ENCODE measurements around the gene UQCC5. TPM values are rescaled to one million over a fixed set of nuclear protein-coding genes. Genes with fewer than 3 reads are reported as not detected.

Gene UQCC5
- total RNA-seq, 1 experiment from 2014 or later, result 10.3 TPM

- DNase-seq (ENCODE audit: low spot score), result no peak
- TF ChIP-seq EZH2 (IDR thresholded peaks at IDR 0.05; ENCODE audit: borderline replicate concordance, low read depth, low read length, poor library complexity, severe bottlenecking), result no peak
- TF ChIP-seq CTCF (conservative IDR thresholded peaks at IDR 0.05; ENCODE audit: low read depth, low read length), result no peak
- no peak overlapping the region for H3K27ac ChIP-seq (ENCODE audit: low read depth, low read length, poor library complexity, severe bottlenecking)
- no peaks in the 10 kb centered on the region for H3K27me3 ChIP-seq (replicated peaks; ENCODE audit: insufficient read depth, low read depth, low read length, poor library complexity)
- no peak overlapping the region for H3K4me3 ChIP-seq (ENCODE audit: low read depth, low read length, poor library complexity, severe bottlenecking)
- no peaks in the 10 kb centered on the region for H3K4me1 ChIP-seq (ENCODE audit: insufficient read depth, low read length, poor library complexity, severe bottlenecking)
- no TSS peak for BruUV-seq (replicated peaks)
- H3K36me3 ChIP-seq (ENCODE audit: insufficient read depth, low read length, poor library complexity, severe bottlenecking), result no peaks in the 10 kb centered on the region
- CTCF ChIA-PET, result no interaction called here
- no peaks in the 10 kb centered on the region for H3K9me3 ChIP-seq (ENCODE audit: low read depth, low read length, poor library complexity, severe bottlenecking)
- POLR2A ChIA-PET (ENCODE audit: low non-redundant PET), result no interaction called here
- intact Hi-C loops (cut with micrococcal nuclease; ENCODE audit: unreplicated experiment), result no loop called here
Measured at GRCh38 chr3:52504977-52505376, 31.4 kb upstream of the UQCC5 start.

- intact Hi-C loops (cut with micrococcal nuclease; ENCODE audit: unreplicated experiment), result no loop called here
- no peak overlapping the region for H3K27ac ChIP-seq (ENCODE audit: low read depth, low read length, poor library complexity, severe bottlenecking)
- BruUV-seq (replicated peaks), result no TSS peak
- no peaks in the 10 kb centered on the region for H3K27me3 ChIP-seq (replicated peaks; ENCODE audit: insufficient read depth, low read depth, low read length, poor library complexity)
- no peak overlapping the region for H3K4me3 ChIP-seq (ENCODE audit: low read depth, low read length, poor library complexity, severe bottlenecking)
- DNase-seq (ENCODE audit: low spot score), result no peak
- CTCF ChIA-PET, result no interaction called here
- no peaks in the 10 kb centered on the region for H3K9me3 ChIP-seq (ENCODE audit: low read depth, low read length, poor library complexity, severe bottlenecking)
- H3K36me3 ChIP-seq (ENCODE audit: insufficient read depth, low read length, poor library complexity, severe bottlenecking), result no peaks in the 10 kb centered on the region
- no peak for TF ChIP-seq CTCF (conservative IDR thresholded peaks at IDR 0.05; ENCODE audit: low read depth, low read length)
- no peak for TF ChIP-seq EZH2 (IDR thresholded peaks at IDR 0.05; ENCODE audit: borderline replicate concordance, low read depth, low read length, poor library complexity, severe bottlenecking)
- POLR2A ChIA-PET (ENCODE audit: low non-redundant PET), result no interaction called here
- no peaks in the 10 kb centered on the region for H3K4me1 ChIP-seq (ENCODE audit: insufficient read depth, low read length, poor library complexity, severe bottlenecking)
Measured at GRCh38 chr3:52506266-52506966, 30.0 kb upstream of the UQCC5 start.

GRCh38 chr3:52507359-52507758, 29.0 kb upstream of the UQCC5 start:
- POLR2A ChIA-PET (ENCODE audit: low non-redundant PET), result no interaction called here
- no peak overlapping the region for H3K4me3 ChIP-seq (ENCODE audit: low read depth, low read length, poor library complexity, severe bottlenecking)
- H3K27ac ChIP-seq (ENCODE audit: low read depth, low read length, poor library complexity, severe bottlenecking), result no peak overlapping the region
- H3K36me3 ChIP-seq (ENCODE audit: insufficient read depth, low read length, poor library complexity, severe bottlenecking), result no peaks in the 10 kb centered on the region
- H3K27me3 ChIP-seq (replicated peaks; ENCODE audit: insufficient read depth, low read depth, low read length, poor library complexity), result no peaks in the 10 kb centered on the region
- TF ChIP-seq CTCF (conservative IDR thresholded peaks at IDR 0.05; ENCODE audit: low read depth, low read length) (no peak), EZH2 (IDR thresholded peaks at IDR 0.05; ENCODE audit: borderline replicate concordance, low read depth, low read length, poor library complexity, severe bottlenecking) (no peak)
- H3K4me1 ChIP-seq (ENCODE audit: insufficient read depth, low read length, poor library complexity, severe bottlenecking), result no peaks in the 10 kb centered on the region
- no peaks in the 10 kb centered on the region for H3K9me3 ChIP-seq (ENCODE audit: low read depth, low read length, poor library complexity, severe bottlenecking)
- no TSS peak for BruUV-seq (replicated peaks)
- DNase-seq (ENCODE audit: low spot score), result no peak
- intact Hi-C loops (cut with micrococcal nuclease; ENCODE audit: unreplicated experiment), result no loop called here
- CTCF ChIA-PET, result no interaction called here

Measured in A673 (cell line).